Dendritic cell treated with granulocyte-macrophage colony-stimulating factor and Interleukin-4, amounts not matched to agents 40 ng/mL and 50 ng/mL, for 4 days (primary cell): Measurements from ENCODE around the gene SLC10A2.

ENCODE experiments used
- H3K27ac Mint-ChIP-seq: one replicate; pipeline ENCODE4 v1.8.0; 2022; ENCODE audit warnings: mild to moderate bottlenecking, mixed read lengths
- H3K27me3 Mint-ChIP-seq: one replicate; pipeline ENCODE4 v1.8.0; 2022; ENCODE audit warnings: mild to moderate bottlenecking, mixed read lengths
- H3K36me3 Mint-ChIP-seq: one replicate; pipeline ENCODE4 v1.8.0; 2022; ENCODE audit warnings: low read depth, mixed read lengths
- H3K4me1 Mint-ChIP-seq: one replicate; pipeline ENCODE4 v1.8.0; 2022; ENCODE audit warnings: low read depth, mixed read lengths
- H3K4me3 Mint-ChIP-seq: one replicate; pipeline ENCODE4 v1.8.0; 2022; ENCODE audit warnings: mild to moderate bottlenecking, moderate library complexity, mixed read lengths
- H3K9me3 Mint-ChIP-seq: one replicate; pipeline ENCODE4 v1.8.0; 2022; ENCODE audit warnings: mixed read lengths
- intact Hi-C: fragments of 100-400 bp; cut with micrococcal nuclease; formaldehyde crosslinking; loops from one replicate; pipeline ENCODE4 v1.15.0; 2022

The SLC10A2 gene

DNA sequence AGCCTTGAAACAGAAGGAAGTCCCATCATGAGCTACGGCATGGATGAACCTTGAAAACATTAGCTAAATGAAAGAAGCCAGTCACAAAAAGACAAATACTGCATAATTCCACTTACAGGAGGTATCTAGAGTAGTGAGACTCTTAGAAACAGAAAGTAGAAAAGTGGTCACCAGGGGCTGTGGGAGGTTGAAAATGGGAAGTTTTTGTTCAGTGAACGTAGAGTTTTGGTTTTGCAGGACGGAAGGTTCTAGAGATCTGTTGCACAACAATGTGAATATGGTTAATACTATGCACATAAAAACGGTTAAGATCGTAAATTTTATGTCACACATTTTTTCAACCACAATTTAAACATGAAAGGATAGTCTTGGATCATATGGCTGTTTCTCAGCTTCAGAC is 11.9 kb upstream of the SLC10A2 start:
- peaks cover 15% of the 10 kb centered on the region for H3K9me3 Mint-ChIP-seq
- H3K4me1 Mint-ChIP-seq: no peaks in the 10 kb centered on the region
- H3K27me3 Mint-ChIP-seq: no peaks in the 10 kb centered on the region
- intact Hi-C loops: no loop called here
- no peak overlapping the region for H3K4me3 Mint-ChIP-seq
- no peaks in the 10 kb centered on the region for H3K36me3 Mint-ChIP-seq
- H3K27ac Mint-ChIP-seq: no peak overlapping the region

DNA sequence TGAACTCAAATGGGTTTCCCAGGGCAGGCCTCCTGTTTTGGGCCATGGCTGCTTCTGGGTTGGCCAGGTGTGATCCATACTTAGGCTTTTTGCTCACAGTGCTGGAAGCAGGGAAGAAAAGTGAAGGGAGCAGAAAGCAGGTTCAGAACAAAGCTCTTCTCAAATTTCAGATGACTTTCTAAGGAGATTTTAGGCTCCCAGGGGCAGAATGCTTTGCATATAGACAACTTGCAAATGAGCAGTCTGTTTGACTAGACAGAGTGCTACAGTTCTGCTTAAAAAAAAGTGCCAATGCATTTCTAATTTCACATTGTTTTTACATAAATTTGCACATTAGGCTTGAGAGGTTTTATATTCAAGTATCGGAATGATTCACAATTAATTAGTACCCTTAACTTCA is 2.6 kb upstream of the SLC10A2 start:
- H3K36me3 Mint-ChIP-seq: no peaks in the 10 kb centered on the region

DNA sequence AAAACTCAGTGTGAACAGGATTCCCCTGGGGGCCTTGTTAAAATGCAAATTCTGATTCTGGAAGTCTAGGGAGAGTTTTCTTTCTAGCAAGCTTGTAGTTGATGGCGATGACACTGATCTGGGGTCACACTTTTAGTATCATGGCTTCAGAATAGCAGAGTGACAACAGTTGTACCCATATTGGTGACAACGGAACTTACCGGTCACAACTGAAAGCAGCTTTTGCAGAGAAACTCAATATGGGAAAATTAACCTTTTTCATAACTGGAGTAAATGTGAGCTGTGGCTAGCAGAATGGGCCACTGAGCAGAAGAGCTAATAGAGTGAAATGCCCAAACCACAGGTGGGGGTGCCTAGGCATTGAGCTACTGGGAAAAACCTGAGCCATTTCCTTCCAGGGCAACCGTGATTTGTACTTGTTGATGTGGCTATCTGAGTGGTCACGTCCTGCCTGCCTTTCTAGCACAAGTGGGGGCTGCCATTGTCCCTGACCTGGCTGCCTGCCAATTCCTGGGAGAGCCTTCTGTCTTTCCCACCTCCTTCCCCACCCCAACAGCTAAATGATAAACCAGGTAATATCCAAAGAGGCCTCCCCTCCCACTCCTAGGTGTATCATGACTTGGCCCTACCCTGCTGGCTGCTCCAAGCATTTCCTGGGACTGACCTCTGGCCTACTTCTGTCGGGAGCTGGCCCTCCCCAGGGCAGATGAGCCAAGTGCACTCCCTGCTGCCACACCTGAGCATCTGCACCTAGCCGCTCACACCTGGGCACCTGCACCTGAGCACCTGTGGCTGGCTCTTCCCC is 1.7 kb upstream of the SLC10A2 start:
- no peak overlapping the region for H3K27ac Mint-ChIP-seq
- intact Hi-C loops: no loop called here
- H3K4me1 Mint-ChIP-seq: no peaks in the 10 kb centered on the region
- H3K9me3 Mint-ChIP-seq: peaks cover 43% of the 10 kb centered on the region
- no peak overlapping the region for H3K4me3 Mint-ChIP-seq
- H3K27me3 Mint-ChIP-seq: no peaks in the 10 kb centered on the region
- H3K36me3 Mint-ChIP-seq: no peaks in the 10 kb centered on the region

More for the DNA sequence above, 2.6 kb upstream of the SLC10A2 start:
- H3K27ac Mint-ChIP-seq: no peak overlapping the region
- peaks cover 44% of the 10 kb centered on the region for H3K9me3 Mint-ChIP-seq
- intact Hi-C loops: no loop called here
- H3K27me3 Mint-ChIP-seq: no peaks in the 10 kb centered on the region
- H3K4me3 Mint-ChIP-seq: no peak overlapping the region
- no peaks in the 10 kb centered on the region for H3K4me1 Mint-ChIP-seq

DNA sequence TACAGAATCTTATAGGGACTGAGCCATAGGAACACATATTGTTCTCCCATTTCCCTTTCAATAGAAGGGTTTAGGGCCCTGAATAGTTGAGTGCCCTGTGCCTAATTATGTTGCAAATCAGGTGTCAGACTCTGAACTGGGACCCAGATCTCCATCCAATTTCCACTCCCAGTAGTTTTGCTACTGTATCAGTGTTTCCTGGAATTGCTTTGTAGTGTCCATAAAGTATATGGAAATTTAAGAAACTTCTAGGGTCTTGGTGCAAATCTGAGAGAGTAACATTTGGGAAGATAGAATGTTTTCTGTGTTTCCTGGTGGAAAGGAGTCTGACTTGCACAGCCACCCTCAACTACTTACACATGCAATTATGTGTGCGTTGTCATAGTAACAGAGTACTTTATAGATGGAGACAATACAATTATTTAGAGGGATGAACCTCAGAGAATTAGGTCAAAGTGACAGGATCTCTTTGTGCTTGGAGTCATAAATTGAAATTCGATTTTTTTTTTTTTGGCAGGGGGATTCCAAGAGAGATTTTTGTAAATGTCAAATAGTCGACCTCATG is 646 bp upstream of the SLC10A2 start:
- Mint-ChIP-seq H3K36me3 (no peaks in the 10 kb centered on the region), H3K4me1 (no peaks in the 10 kb centered on the region), H3K4me3 (no peak overlapping the region), H3K27ac (no peak overlapping the region), H3K27me3 (no peaks in the 10 kb centered on the region), H3K9me3 (peaks cover 32% of the 10 kb centered on the region)
- intact Hi-C loops: no loop called here

DNA sequence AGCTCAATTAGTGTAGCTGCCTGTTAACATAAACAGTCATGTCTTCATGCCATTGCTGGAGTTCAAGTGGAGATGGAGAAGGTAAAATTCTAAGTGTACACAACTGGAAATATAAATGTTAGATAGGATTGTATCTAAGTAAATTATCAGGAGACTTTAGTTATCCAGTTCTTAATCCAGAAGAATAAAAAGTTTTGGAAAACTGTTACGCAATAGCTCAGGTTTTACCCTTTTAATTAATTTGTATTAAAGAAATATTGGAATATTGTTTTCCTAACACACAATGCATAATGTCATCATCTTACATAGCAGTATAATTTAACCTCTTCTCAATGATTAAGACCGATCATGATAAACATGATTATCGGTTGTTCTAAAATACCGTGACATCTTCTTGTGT is 2.8 kb downstream of the SLC10A2 start:
- Mint-ChIP-seq H3K4me3 (no peak overlapping the region), H3K9me3 (peaks cover 8% of the 10 kb centered on the region), H3K36me3 (no peaks in the 10 kb centered on the region), H3K27ac (no peak overlapping the region), H3K27me3 (no peaks in the 10 kb centered on the region), H3K4me1 (no peaks in the 10 kb centered on the region)
- intact Hi-C loops: no loop called here

DNA sequence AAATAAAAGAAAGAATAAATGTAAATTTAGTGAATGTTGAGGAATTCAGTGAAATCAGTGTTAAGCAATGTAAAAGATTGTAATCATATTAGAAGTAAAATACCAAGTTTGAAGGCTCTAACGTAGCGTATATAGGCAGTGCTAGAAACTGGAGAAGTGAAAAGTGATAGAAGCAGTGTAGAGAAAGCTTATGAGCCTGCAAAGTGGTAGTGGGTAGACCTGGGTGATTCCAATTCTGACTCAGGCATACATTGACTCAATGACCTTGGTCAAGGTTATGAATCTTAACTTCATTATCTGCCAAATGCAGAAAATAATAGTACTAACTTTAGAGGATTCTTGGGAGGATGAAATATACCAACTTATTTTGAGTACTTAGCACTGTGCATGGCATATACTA is 4.1 kb downstream of the SLC10A2 start:
- Mint-ChIP-seq H3K4me3 (no peak overlapping the region), H3K27ac (no peak overlapping the region)

DNA sequence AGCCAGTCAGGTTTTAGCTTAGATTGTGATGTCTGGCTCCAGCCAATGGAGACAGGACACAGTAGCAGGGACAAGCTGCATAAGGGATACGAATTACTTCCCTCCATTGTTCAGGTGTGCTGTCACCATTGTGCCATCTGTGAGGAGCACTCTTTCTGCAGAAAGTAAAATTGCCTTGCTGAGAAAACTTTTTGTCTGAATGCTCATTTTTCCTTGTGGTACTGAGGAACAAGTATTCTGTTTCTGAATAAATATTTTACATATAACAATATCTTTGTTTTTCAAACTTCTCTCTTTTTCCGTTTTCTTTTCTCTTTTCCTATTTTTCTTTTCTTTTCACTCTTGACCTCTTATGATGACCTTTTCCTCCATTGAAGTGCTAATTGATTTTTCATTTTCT is 10.2 kb downstream of the SLC10A2 start:
- intact Hi-C loops: no loop called here
- no peak overlapping the region for H3K27ac Mint-ChIP-seq
- H3K9me3 Mint-ChIP-seq: peaks cover 37% of the 10 kb centered on the region
- H3K36me3 Mint-ChIP-seq: no peaks in the 10 kb centered on the region
- H3K27me3 Mint-ChIP-seq: no peaks in the 10 kb centered on the region
- no peak overlapping the region for H3K4me3 Mint-ChIP-seq
- H3K4me1 Mint-ChIP-seq: no peaks in the 10 kb centered on the region

More for the DNA sequence above, 4.1 kb downstream of the SLC10A2 start:
- H3K4me1 Mint-ChIP-seq: no peaks in the 10 kb centered on the region
- H3K9me3 Mint-ChIP-seq: peaks cover 2% of the 10 kb centered on the region
- no peaks in the 10 kb centered on the region for H3K36me3 Mint-ChIP-seq
- no peaks in the 10 kb centered on the region for H3K27me3 Mint-ChIP-seq
- intact Hi-C loops: no loop called here

DNA sequence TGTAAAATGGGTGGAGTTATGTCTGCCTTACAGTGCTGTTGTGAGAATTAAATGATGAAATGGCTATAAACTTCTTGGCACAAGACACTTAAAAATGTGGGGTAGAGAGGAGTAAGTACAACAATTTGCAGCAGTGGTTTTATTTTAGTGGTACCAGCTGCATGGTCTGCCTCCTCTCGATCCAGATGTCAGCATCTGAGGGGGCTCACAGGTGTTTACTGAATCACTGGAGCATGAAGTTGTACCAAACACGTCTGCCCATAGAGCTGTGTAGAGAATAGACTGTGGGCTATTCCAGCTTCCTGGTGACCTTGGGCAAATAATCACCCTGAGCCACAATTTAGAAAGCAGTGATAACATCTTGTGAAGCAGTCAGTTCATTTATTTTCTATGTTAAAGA is 11.1 kb downstream of the SLC10A2 start:
- intact Hi-C loops: no loop called here
- Mint-ChIP-seq H3K27me3 (no peaks in the 10 kb centered on the region), H3K9me3 (peaks cover 41% of the 10 kb centered on the region), H3K36me3 (no peaks in the 10 kb centered on the region), H3K4me1 (no peaks in the 10 kb centered on the region), H3K27ac (no peak overlapping the region), H3K4me3 (no peak overlapping the region)

DNA sequence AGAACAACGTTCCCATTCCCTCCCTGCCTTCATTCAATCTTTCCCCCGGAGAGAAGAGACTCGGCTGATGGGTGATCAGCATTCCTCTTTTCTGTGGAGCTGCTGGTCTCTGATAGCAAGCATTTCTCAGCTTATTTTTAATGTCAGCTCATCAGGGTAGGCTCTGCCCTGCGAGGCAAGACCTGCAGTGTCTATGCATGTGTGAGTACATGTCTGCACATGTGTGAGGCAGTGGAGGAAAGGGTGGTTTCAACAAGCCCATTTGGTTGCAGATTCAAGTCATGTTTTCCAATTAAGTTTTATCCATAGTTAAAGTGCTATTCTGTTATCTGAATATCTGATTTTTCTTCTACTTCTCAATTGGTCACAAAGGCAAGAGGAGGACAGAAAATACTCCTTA is 19.5 kb downstream of the SLC10A2 start:
- intact Hi-C loops: no loop called here
- H3K4me3 Mint-ChIP-seq: no peak overlapping the region

DNA sequence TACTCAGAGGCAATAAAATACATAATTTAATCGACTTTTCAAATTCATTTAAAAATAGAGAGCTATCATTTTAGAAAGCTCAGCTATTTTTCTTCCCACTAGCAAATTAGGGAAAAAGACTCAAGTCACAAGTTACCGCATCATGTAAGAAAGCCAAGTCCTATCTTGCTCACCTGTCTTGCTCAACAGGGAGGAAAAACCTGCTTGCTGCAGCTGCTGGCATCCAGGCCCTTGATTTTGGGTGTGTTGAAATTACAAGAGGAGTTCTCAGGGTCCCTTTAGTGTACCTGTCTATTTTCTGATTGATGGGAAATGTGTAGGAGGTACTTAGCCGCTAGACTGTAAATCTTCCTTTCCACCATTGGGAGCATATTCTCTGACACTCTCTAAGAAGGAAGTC is 22.2 kb downstream of the SLC10A2 start:
- Mint-ChIP-seq H3K4me1 (no peaks in the 10 kb centered on the region), H3K4me3 (no peak overlapping the region), H3K9me3 (peaks cover 12% of the 10 kb centered on the region), H3K27ac (no peak overlapping the region), H3K27me3 (no peaks in the 10 kb centered on the region), H3K36me3 (no peaks in the 10 kb centered on the region)
- intact Hi-C loops: no loop called here

More for the DNA sequence above, 19.5 kb downstream of the SLC10A2 start:
- no peaks in the 10 kb centered on the region for H3K36me3 Mint-ChIP-seq
- H3K27ac Mint-ChIP-seq: no peak overlapping the region
- peaks cover 18% of the 10 kb centered on the region for H3K9me3 Mint-ChIP-seq
- H3K4me1 Mint-ChIP-seq: no peaks in the 10 kb centered on the region
- H3K27me3 Mint-ChIP-seq: no peaks in the 10 kb centered on the region

DNA sequence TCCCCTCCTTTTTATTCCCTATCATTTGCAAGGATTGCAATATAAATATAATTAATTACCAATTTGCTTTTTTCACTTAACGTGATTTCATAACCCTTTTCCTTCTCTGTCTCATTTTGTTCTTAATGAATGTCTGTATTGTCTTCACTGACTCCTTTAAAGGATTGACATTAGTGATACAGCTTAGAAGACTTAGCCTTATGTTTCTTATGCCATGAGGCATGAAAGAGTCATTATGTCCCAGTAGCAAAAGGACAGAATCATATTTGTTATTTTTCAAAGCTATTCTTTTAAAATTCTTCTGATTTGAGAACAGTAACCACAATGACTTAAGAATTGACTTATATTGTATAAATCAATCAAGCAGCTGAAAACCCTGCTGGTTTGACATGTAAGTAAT is 26.2 kb downstream of the SLC10A2 start:
- intact Hi-C loops: no loop called here
- Mint-ChIP-seq H3K27ac (no peak overlapping the region), H3K36me3 (no peaks in the 10 kb centered on the region), H3K4me3 (no peak overlapping the region), H3K4me1 (no peaks in the 10 kb centered on the region), H3K9me3 (no peaks in the 10 kb centered on the region), H3K27me3 (no peaks in the 10 kb centered on the region)

DNA sequence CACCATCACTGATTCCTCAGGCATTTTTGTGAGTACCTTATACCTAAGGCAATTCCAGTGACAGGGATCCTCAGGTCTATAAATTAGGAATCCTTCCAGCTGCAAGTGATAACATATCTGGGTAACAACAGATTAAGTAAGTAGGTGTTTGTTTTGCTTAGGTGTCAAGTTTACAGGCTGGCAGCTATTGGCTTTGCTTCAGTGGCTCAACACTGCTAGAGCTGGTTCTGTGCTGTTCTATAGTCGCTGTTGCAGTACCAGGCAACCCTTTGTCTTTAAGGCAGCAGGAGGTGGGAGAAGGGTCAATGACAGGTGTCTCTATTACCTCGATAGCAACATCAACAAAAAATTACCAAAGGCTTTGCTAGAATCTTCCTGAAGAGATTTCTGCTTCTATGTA is 27.0 kb downstream of the SLC10A2 start:
- Mint-ChIP-seq H3K36me3 (no peaks in the 10 kb centered on the region), H3K4me3 (no peak overlapping the region), H3K4me1 (no peaks in the 10 kb centered on the region), H3K27ac (no peak overlapping the region), H3K9me3 (no peaks in the 10 kb centered on the region), H3K27me3 (no peaks in the 10 kb centered on the region)
- intact Hi-C loops: no loop called here

DNA sequence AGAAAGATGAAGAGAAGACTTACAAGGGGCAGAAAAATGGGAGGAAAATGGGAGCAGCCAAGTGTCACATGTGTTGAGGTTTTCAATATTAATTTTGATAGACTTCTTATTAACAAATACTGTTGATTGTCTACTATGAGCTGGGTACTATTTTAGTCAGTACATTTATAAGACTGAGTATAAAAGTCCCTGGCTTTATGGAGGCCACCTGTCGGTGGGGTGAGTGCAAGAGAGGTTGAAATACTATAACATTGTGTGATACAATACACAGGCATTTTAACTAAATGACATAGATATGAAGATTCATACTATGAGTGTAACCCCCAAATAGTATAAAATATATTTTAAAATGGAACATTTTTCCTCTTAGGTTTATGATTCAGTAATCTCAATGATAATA is 29.9 kb downstream of the SLC10A2 start:
- Mint-ChIP-seq H3K36me3 (no peaks in the 10 kb centered on the region), H3K4me3 (no peak overlapping the region), H3K27ac (no peak overlapping the region), H3K4me1 (no peaks in the 10 kb centered on the region), H3K27me3 (no peaks in the 10 kb centered on the region), H3K9me3 (peaks cover 6% of the 10 kb centered on the region)
- intact Hi-C loops: no loop called here

DNA sequence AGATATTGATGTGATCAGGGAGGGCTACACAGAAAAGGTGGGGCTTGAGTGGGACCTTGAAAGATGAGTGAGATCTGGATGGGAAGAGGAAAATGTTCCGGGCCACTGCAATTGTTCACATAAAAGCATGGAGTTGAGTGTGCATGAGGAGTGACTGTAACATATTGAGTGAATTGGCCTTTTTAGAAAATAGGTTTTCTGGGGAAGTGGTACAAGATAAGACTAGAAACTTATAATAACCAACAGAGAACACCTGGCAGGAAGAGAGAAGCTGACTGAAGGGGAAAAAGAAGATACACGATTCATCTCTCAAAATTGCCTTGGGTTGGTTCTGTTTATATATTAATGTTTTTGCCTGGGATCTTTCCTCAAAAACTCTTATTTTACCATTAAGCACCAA is 32.2 kb downstream of the SLC10A2 start:
- H3K27ac Mint-ChIP-seq: no peak overlapping the region
- intact Hi-C loops: no loop called here
- peaks cover 6% of the 10 kb centered on the region for H3K9me3 Mint-ChIP-seq
- no peaks in the 10 kb centered on the region for H3K36me3 Mint-ChIP-seq
- no peaks in the 10 kb centered on the region for H3K4me1 Mint-ChIP-seq
- no peak overlapping the region for H3K4me3 Mint-ChIP-seq
- no peaks in the 10 kb centered on the region for H3K27me3 Mint-ChIP-seq
